ENCODE measurements around the gene ITGA11.

The ITGA11 gene

GRCh38 chr15:68469162-68470048 lies 37.4 kb upstream of the ITGA11 start:
- Mint-ChIP-seq H3K4me3 (no peak overlapping the region), H3K27me3 (ENCODE audit: low read depth, poor library complexity) (peaks cover 33% of the 10 kb centered on the region), H3K4me1 (no peaks in the 10 kb centered on the region), H3K9me3 (peaks cover 5% of the 10 kb centered on the region), H3K27ac (no peak overlapping the region), H3K36me3 (ENCODE audit: low read depth) (no peaks in the 10 kb centered on the region)
- no peak for TF ChIP-seq CTCF (IDR thresholded peaks at IDR 0.05)
- DNase-seq = no peak

- no peak for TF ChIP-seq CTCF (IDR thresholded peaks at IDR 0.05)
- H3K9me3 Mint-ChIP-seq = peaks cover 5% of the 10 kb centered on the region
- H3K27ac Mint-ChIP-seq = no peak overlapping the region
- no peaks in the 10 kb centered on the region for H3K36me3 Mint-ChIP-seq (ENCODE audit: low read depth)
- H3K4me3 Mint-ChIP-seq = no peak overlapping the region
- no peak for DNase-seq
- H3K27me3 Mint-ChIP-seq (ENCODE audit: low read depth, poor library complexity) = peaks cover 27% of the 10 kb centered on the region
- H3K4me1 Mint-ChIP-seq = no peaks in the 10 kb centered on the region
Measured at GRCh38 chr15:68466876-68467275, 34.9 kb upstream of the ITGA11 start.

DNA sequence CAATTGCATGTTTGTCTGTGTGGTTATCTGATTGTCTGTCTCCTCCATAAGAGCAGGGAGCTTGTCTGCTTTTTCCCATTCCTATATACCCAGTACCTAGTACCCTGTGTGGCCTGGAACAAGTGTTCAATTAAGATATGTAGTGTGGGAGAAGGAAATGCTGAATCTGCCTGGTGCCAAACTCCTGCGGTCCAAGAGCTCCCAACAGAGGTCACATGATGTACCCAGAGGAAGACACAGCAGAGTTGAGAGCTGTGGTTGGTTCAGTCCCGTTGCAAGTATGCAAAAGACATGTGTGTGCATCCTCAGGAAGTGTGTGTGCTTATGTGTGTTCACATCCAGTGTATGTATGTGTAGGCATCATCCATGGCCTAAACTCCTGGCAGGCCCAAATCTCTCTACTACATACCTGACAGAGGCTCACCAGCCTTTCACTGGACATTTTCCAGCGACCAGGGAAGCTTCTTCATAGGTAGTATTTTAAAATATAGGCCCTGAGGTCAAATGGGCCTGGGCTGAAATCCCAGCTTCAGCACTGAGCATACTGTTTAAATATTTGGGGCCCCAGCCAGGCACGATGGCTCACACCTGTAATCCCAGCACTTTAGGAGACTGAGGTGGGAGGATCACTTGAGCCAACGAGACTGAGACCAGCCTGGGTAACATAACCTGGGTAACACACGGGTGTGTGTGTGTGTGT lies 34.0 kb upstream of the ITGA11 start:
- Mint-ChIP-seq H3K27ac (no peak overlapping the region), H3K4me3 (no peak overlapping the region), H3K4me1 (no peaks in the 10 kb centered on the region), H3K36me3 (ENCODE audit: low read depth) (no peaks in the 10 kb centered on the region), H3K9me3 (peaks cover 5% of the 10 kb centered on the region), H3K27me3 (ENCODE audit: low read depth, poor library complexity) (peaks cover 31% of the 10 kb centered on the region)
- TF ChIP-seq CTCF (IDR thresholded peaks at IDR 0.05) = no peak
- DNase-seq = no peak

DNA sequence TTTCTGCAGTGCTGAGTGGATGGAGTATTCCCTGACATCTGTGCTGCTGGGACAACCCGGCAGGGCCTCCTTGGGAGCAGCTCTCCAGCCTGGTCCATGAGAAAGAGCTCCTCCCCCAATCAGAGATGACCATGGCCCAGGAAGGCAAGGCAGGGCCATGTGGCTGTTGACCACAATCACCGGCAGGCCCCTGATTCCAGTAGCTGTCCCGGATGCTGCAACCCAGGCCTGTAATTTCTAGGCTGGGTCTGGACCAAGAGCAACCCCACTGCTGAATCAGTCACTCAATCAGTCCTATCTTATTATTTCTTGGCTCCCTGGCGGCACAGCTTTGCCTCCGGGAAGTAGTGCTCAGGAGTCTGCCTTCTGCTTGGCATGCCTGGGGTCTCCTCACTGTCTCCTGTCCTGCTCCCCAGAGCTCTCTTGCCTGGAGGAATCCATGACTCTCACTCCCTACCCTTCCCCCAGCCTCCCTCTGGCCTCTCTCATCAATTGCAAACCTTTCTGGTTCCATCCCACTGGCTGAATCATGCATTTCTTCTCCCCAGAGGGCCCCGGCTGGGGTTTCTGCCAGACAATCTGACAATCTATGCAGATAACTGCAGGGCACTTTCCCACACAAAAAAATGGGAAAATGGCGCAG lies 32.6 kb upstream of the ITGA11 start:
- Mint-ChIP-seq H3K27ac (peak overlapping the region; percentile 26), H3K27me3 (ENCODE audit: low read depth, poor library complexity) (peaks cover 27% of the 10 kb centered on the region), H3K36me3 (ENCODE audit: low read depth) (no peaks in the 10 kb centered on the region), H3K4me1 (no peaks in the 10 kb centered on the region), H3K9me3 (peaks cover 15% of the 10 kb centered on the region), H3K4me3 (no peak overlapping the region)
- no peak for DNase-seq
- no peak for TF ChIP-seq CTCF (IDR thresholded peaks at IDR 0.05)

- H3K4me1 Mint-ChIP-seq = no peaks in the 10 kb centered on the region
- H3K9me3 Mint-ChIP-seq = peaks cover 15% of the 10 kb centered on the region
- no peaks in the 10 kb centered on the region for H3K36me3 Mint-ChIP-seq (ENCODE audit: low read depth)
- H3K27ac Mint-ChIP-seq = no peak overlapping the region
- no peak for DNase-seq
- no peak for TF ChIP-seq CTCF (IDR thresholded peaks at IDR 0.05)
- H3K27me3 Mint-ChIP-seq (ENCODE audit: low read depth, poor library complexity) = peaks cover 28% of the 10 kb centered on the region
- H3K4me3 Mint-ChIP-seq = no peak overlapping the region
Measured at GRCh38 chr15:68463996-68464395, 32.0 kb upstream of the ITGA11 start.

Measured in nephron progenitor cell (in vitro differentiated cells).